GM19468 (cell line): ENCODE results near the gene KIR2DL1.
"Not testable (repeated sequence)": the region's sequence is repeated elsewhere in the genome, so short reads cannot be mapped to it uniquely, and the experiment has no call there.

Source experiments
- ATAC-seq: cut with Tn5 transposase; IDR thresholded peaks from one replicate; pipeline ENCODE4 v1.9.1; 2021; ENCODE audit warnings: mild to moderate bottlenecking, moderate library complexity, moderate number of reproducible peaks; ENCODE audit not compliant: unreplicated experiment; ENCODE audit errors: extremely low read depth

Gene KIR2DL1

DNA sequence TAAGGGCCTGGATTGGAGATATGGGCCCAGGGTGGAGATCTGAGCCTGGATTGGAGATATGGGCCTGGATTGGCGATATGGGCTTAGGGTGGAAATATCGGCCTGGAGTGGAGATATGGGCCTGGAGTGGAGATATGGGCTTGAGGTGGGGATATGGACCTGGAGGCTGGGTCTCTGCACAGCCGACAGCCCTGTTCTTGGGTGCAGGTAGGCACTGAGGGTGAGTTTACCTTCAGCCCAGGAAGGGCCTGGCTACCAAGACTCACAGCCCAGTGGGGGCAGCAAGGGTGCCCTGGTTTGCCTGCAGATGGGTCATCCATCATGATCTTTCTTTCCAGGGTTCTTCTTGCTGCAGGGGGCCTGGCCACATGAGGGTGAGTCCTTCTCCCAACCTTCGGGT, 918 bp downstream of the KIR2DL1 start:
- ATAC-seq = not testable (repeated sequence)

DNA sequence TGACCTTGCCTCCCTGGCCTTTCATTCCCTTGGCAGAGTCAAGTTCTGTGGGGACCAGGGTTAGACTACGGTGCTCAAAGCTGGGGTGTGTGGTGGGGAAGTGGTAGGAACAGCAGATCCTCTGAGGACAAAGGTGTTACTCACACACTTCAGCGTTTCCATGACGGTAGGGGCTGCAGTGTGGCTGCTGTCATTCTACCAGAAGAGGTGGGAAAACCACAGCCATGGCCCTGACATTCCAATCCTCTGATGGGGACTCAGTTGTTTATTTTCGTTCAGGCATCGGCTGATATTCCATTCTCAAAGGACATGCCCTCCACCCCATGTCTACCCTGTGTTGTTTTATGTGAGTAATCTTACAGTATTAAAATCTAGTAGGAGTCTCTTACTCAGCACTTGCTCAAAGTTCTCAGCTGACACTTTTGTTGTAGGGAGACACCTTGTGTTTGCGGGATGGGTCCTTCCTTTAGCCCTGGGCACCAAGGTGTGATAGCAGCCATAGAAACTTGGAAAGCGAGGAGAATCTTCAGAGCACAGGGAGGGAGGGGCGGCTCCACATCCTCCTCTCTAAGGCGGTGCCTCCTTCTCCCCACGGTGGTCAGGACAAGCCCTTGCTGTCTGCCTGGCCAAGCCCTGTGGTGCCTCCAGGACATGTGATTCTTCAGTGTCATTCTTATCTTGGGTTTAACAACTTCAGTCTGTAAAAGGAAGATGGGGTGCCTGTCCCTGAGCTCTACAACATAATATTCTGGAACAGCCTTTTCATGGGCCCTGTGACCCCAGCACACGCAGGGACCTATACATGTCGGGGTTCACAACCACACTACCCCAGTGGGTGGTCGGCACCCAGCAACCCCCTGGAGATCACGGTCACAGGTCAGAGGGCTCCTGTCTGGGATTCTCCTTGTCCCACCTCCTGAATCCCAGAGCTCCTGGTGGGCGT, 1.7 kb downstream of the KIR2DL1 start:
- not testable (repeated sequence) for ATAC-seq

DNA sequence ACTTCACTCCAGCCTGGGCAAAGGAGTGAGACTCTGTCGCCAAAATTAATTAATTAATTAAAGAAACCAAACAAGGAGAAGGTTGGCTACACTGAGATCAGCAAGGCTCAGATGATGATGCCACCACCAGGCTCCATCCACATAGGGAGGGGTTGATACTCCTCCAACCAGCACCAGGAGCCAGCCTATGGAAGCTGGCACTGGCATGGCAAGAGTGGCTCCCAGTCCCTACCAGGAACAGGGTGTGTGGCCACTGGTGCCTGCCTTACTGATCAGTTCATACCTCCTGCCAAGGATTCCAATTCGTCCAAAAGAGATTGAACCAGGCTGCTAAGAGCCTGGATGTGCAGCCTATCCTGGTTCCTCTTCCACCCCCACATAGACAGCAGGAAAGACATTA, 3.1 kb downstream of the KIR2DL1 start:
- not testable (repeated sequence) for ATAC-seq

DNA sequence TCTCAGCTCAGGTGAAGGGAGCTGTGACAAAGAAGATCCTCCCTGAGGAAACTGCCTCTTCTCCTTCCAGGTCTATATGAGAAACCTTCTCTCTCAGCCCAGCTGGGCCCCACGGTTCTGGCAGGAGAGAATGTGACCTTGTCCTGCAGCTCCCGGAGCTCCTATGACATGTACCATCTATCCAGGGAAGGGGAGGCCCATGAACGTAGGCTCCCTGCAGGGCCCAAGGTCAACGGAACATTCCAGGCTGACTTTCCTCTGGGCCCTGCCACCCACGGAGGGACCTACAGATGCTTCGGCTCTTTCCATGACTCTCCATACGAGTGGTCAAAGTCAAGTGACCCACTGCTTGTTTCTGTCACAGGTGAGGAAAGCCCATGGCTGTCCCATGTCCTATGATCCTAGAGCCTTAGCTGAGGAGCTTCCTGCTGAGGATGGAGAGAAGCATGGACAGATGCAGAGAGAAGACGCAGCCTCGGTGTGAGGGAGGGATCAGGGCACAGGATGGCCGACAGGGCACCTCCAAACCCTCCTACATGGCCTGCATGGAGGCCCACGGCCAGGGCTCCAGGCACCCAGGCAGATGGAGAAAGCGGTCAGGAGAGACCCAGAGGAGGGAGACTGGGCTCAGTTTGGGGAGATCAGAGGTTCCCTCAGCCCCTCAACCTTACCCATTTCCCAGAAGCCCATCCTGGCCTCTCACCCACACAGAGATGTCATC, 5.7 kb downstream of the KIR2DL1 start:
- not testable (repeated sequence) for ATAC-seq

DNA sequence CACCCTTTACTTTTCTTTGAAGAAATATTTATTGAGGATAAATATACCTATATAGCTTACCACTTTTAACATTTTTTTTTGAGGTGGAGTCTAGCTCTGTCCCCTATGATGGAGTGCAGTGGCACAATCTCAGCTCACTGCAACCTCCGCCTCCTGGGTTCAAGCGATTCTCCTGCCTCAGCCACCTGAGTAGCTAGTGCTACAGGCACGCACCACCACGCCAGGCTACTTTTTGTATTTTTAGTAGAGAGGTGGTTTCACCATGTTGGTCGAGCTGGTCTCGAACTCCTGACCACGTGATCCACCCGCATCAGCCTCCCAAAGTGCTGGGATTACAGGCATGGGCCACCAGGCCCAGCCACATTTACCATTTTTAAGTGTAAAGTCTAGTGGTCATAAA, 6.2 kb downstream of the KIR2DL1 start:
- not testable (repeated sequence) for ATAC-seq

DNA sequence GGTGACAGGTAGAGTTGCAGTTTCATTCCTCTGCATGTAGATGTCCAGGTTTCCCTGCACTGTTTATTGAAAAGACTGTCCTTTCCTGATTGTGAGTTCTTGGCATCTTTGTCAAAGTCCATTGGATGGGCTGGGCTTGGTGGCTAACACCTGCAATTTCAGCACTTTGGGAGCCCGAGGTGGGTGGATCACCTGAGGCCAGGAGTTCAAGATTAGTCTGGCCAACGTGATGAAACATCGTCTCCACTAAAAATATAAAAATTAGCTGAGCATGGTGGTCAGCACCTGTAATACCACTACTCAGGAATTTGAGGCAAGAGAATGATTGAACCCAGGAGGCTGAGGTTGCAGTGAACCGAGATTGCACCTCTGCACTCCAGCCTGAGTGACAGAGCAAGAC, 8.3 kb downstream of the KIR2DL1 start:
- not testable (repeated sequence) for ATAC-seq

DNA sequence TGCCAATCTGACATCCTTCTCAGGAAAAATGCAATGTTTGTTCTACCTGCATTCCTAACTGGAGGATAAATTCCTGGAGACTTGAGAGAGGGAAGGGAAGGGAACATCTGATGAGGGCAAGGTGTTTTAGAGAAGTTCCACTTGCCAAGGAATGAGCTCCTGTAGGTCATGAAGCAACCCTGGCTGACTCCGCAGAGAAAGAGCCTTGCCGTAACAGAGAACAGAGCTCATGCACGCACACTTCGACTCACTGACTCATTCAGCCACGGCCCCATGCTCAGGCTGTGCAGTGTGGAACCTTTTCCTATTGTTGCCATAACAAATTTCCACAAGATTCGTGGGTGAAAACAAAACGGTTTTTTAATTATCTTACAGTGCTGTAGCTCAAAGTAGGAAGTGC, 9.3 kb downstream of the KIR2DL1 start:
- ATAC-seq = not testable (repeated sequence)

DNA sequence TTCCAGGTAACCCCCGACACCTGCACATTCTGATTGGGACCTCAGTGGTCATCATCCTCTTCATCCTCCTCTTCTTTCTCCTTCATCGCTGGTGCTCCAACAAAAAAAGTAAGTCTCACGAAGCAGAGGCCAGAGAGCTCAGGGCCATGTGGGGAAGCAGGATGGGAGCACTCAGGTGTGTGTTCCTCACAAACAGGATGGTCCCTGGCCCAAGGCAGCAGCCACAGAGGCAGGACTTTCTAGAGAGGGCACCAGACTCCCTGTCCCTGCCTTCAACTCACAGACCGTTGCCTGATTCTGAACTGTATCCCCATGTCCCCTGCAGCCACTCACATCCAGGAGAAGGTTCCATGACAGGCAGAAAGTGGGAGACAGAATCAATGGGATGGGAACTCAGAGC, 13.3 kb downstream of the KIR2DL1 start:
- ATAC-seq = not testable (repeated sequence)

DNA sequence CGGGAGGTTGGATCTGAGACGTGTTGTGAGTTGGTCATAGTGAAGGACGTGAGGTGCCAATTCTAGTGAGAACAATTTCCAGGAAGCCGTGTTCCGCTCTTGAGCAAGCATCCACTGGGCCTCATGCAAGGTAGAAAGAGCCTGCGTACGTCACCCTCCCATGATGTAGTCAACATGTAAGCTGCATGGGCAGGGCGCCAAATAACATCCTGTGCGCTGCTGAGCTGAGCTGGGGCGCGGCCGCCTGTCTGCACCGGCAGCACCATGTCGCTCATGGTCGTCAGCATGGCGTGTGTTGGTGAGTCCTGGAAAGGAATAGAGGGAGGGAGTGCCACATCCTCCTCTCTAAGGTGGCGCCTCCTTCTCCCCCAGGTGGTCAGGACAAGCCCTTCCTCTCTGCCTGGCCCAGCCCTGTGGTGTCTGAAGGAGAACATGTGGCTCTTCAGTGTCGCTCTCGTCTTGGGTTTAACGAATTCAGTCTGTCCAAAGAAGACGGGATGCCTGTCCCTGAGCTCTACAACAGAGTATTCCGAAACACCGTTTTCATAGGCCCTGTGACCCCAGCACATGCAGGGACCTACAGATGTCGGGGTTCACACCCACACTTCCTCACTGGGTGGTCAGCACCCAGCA, 16.6 kb downstream of the KIR2DL1 start:
- ATAC-seq = not testable (repeated sequence)

DNA sequence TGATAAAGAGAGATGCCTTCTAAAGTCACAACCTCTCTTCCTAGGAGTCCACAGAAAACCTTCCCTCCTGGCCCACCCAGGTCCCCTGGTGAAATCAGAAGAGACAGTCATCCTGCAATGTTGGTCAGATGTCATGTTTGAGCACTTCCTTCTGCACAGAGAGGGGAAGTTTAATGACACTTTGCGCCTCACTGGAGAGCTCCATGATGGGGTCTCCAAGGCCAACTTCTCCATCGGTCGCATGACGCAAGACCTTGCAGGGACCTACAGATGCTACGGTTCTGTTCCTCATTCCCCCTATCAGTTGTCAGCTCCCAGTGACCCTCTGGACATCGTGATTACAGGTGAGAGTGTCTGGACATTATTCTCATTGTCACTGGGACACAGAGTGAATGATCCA, 18.6 kb downstream of the KIR2DL1 start:
- ATAC-seq = not testable (repeated sequence)

DNA sequence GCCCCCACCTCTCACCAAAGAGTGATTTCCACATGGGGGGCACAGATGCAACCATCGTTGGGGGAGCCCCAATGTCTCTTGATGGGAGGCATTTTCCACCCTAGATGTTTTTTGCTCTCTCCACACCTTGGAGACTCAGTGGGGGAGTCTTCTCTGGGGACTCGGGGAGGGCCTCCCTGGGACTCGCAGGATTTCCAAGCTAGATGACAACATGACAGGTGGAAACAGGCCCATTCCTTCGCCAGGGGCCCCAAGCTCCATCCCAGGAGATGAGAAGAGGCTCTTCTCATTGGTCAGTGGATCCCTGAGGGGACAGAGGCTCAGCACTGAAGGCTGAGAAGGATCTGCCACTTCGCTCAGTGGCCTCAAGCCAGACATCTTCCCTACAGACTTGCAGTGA, 21.1 kb downstream of the KIR2DL1 start:
- ATAC-seq = no peak

DNA sequence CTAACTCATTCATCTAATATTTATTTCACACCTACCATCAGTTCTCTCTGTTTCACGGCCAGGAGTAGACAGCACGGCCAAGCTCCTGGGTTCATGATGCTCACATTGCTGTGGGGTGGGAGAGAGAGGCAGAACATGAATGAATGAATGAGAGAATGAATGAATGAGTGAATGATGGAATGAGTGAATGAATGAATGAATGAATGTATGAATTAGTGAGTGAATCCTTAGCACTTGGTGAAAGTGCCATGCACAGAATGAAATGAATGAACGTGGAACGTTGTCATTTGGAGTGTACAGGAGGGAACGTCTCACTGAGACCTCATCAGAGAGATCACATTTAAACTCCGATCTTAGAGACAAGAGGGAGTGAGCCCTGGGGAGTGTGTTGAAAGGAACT, 21.9 kb downstream of the KIR2DL1 start:
- ATAC-seq = no peak

DNA sequence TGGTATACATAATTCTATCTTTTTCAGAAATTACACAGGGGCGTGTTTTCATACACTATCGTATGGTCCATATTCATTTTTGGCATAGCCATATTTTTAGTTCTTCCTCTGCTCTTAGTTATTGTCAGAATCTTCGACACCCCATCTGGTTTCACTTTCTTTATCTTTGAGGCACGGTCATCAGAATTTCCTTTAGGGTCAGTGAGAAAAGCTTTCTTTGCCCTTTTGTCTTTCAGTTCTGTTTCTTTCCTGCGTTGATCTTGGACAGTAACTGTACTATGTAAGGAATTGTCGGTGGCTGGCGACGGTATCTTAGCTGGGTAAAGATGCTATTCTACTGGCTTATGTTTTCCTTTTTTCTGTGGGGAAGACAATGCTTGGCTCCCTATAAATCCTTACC, 23.2 kb downstream of the KIR2DL1 start:
- no peak for ATAC-seq

DNA sequence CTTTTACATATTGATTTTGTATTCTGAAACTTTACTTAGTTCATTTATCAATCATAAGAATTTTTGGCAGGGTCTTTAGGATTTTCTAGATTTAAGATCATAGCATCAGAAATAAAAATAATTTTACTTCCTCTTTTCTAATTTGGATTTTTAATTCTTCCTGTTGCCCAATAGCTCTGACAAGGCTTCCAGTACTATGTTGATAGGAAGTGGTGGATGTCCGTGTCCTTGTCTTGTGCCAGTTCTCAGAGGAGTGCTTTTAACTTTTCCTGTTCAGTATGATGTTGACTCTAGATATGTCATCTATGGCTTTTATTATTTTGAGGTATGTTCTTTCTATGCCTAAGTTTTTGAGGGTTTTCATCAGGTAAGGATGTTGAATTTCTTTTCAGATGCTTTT, 26.2 kb downstream of the KIR2DL1 start:
- ATAC-seq = no peak

DNA sequence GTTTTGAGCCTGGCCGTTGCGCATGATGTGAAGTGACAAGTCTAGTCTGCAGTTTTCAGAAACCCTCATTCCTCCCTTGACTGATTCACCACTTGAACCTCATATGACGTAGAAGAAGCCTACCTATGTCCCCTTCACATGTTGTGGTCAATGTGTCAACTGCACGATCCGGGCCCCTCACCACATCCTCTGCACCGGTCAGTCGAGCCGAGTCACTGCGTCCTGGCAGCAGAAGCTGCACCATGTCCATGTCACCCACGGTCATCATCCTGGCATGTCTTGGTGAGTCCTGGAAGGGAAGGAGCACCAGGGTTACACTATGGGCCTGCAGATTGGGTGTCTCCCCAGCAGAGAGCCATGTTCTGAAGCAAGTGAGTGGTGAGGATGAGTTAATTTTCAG, 33.8 kb downstream of the KIR2DL1 start, which contains the start of gene KIR2DL4:
TSS of gene KIR2DL4 (plus strand) at position 201 of the 400 bp plus-strand sequence. CDS start at position 243, 42 bp downstream.
- ATAC-seq = no peak

DNA sequence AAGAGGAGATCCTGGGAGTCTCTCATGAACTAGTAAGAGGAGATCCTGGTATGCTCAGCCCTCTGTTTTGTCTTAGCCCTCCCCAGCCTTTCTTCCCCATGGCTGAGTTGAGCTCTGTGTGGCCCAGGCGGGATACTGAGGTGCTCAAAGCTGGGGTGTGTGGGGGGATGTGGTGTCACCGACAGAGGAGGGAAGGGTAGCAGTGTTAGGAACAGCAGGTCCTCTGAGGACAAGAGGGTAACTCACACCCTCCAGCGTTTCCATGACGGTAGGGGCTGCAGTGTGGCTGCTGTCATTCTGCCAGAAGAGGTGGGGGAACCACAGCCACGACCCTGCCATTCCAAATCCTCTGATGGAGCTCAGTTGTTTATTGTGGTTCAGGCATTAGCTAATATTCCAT, 34.5 kb downstream of the KIR2DL1 start:
- no peak for ATAC-seq

DNA sequence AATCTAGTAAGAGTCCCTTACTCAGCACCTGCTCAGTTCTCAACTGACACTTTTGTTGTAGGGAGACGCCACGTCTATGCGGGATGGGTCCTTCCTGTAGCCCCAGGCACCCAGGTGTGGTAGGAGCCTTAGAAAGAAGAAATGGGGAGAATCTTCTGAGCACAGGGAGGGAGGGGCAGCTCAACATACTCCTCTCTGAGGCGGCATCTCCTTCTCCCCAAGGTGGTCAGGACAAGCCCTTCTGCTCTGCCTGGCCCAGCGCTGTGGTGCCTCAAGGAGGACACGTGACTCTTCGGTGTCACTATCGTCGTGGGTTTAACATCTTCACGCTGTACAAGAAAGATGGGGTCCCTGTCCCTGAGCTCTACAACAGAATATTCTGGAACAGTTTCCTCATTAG, 35.0 kb downstream of the KIR2DL1 start:
- no peak for ATAC-seq

DNA sequence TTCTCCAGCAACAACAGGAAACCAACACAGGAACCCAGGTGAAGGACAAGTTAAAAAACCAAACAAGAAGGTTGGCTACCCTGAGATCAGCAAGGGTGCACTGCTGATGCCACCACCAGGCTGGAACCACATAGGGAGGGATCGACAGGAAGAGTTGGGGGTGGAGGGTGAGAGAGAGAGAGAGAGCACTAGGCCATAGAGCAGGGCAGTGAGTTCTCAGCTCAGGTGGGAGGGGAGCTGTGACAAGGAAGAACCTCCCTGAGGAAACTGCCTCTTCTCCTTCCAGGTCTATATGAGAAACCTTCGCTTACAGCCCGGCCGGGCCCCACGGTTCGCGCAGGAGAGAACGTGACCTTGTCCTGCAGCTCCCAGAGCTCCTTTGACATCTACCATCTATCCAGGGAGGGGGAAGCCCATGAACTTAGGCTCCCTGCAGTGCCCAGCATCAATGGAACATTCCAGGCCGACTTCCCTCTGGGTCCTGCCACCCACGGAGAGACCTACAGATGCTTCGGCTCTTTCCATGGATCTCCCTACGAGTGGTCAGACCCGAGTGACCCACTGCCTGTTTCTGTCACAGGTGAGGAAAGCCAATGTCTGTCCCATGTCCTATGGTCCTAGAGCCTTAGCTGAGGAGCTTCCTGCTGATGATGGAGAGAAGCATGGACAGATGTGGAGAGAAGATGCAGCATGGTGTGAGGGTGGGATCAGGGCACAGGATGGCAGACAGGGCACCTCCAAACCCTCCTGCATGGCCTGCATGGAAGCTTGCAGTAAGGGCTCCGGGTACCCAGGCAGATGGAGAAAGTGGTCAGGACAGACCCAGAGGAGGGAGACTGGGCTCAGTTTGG, 36.3 kb downstream of the KIR2DL1 start:
- no peak for ATAC-seq

DNA sequence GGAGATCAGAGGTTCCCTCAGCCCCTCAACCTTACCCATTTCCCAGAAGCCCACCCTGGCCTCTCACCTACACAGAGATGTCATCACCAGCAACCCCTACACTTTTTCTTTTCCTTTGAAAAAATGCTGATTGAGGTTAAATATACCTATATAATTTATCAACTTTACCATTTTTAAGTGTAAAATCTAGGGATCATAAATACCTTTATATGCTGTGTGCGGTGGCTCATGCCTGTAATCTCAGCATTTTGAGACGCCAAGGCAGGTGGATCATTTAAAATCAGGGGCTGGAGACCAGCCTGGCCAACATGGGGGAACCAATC, 36.9 kb downstream of the KIR2DL1 start:
- ATAC-seq = no peak

DNA sequence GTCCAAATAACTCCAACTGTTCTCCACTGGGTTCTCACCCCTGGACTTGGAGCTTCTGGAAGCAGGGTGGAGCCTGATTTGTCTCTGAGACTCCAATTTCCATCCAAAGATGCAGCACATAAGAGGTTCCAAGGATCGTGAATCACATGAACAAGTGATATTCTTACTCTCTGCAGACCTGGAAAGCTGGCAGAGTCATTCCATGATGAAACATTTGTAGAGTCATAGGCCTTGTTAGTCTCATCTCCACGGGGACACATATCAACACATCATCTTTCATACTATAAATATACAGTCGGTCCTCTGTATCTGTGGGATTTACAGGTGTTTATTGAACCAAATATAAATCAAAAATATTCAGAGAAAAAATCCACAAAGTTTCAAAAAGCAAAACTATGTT, 45.0 kb downstream of the KIR2DL1 start:
- not testable (repeated sequence) for ATAC-seq
